ENCODE data around the gene ISOC2.
"Not testable (repeated sequence)": the region's sequence is repeated elsewhere in the genome, so short reads cannot be mapped to it uniquely, and the experiment has no call there.

ISOC2 gene

GRCh38 chr19:55439052-55439451 lies 22.4 kb downstream of the ISOC2 start:
- no peak for DNase-seq

- peak; percentile 47 for DNase-seq
These were observed 24.0 kb downstream of the ISOC2 start for GRCh38 chr19:55437410-55437809.

- DNase-seq, result no peak
These were observed 24.6 kb downstream of the ISOC2 start for GRCh38 chr19:55436847-55437246.

- no peak for DNase-seq
These were observed 26.4 kb downstream of the ISOC2 start for GRCh38 chr19:55435020-55435419.

- no peak for DNase-seq
These were observed 27.0 kb downstream of the ISOC2 start for GRCh38 chr19:55434356-55434919.

GRCh38 chr19:55433292-55433691 lies 28.1 kb downstream of the ISOC2 start:
- DNase-seq, result no peak

GRCh38 chr19:55432241-55432959 lies 29.0 kb downstream of the ISOC2 start:
- DNase-seq, result no peak

- no peak for DNase-seq
These were observed 30.3 kb downstream of the ISOC2 start for GRCh38 chr19:55431183-55431582.

GRCh38 chr19:55426042-55426441 lies 35.4 kb downstream of the ISOC2 start:
- no peak for DNase-seq

GRCh38 chr19:55424518-55424917 lies 36.9 kb downstream of the ISOC2 start:
- DNase-seq, result no peak

GRCh38 chr19:55423225-55424005 lies 38.0 kb downstream of the ISOC2 start:
- no peak for DNase-seq

- DNase-seq, result peak in 1 of 2 donors; percentile 15
These were observed 40.2 kb downstream of the ISOC2 start for GRCh38 chr19:55421281-55421680.

- no peak for DNase-seq
These were observed 41.7 kb downstream of the ISOC2 start for GRCh38 chr19:55419624-55420236.

GRCh38 chr19:55419103-55419502 lies 42.3 kb downstream of the ISOC2 start:
- DNase-seq, result no peak

- peak; percentile 68 to 71 for DNase-seq
These were observed 43.3 kb downstream of the ISOC2 start for GRCh38 chr19:55418185-55418584.

- no peak for DNase-seq
These were observed 51.3 kb downstream of the ISOC2 start for GRCh38 chr19:55410168-55410567.

GRCh38 chr19:55409179-55409578 lies 52.3 kb downstream of the ISOC2 start:
- DNase-seq, result not testable (repeated sequence)

GRCh38 chr19:55408533-55408872 lies 52.9 kb downstream of the ISOC2 start:
- no peak for DNase-seq

GRCh38 chr19:55407800-55408532 lies 53.5 kb downstream of the ISOC2 start:
- DNase-seq, result peak; percentile 99 to 100

- DNase-seq, result not testable (repeated sequence)
These were observed 54.0 kb downstream of the ISOC2 start, which contains the start of gene UBE2S for GRCh38 chr19:55407550-55407799. UBE2S (minus strand) TSS chr19:55407788; CDS start chr19:55407589, 199 bp downstream.

GRCh38 chr19:55406826-55407549 lies 54.5 kb downstream of the ISOC2 start:
- peak; percentile 28 to 53 for DNase-seq
